Neural progenitor cell (in vitro differentiated cells): Measurements from ENCODE around the gene KLHDC8A. TPM values are rescaled to one million over a fixed set of nuclear protein-coding genes. Genes with fewer than 3 reads are reported as not detected.

Experiments used
- DNase-seq: peaks from one replicate; pipeline ENCODE4 v3.0.0-alpha.2; 2016; ENCODE audit warnings: low spot score
- H2AFZ ChIP-seq: fragments of 200-600 bp; sonication (generic); replicated peaks from 2 replicates; pipeline ENCODE4 v1.6.1; 2016; ENCODE audit warnings: antibody characterized with exemption
- H3F3A ChIP-seq: fragments of 200-600 bp; sonication (generic); 2 replicates; pipeline ENCODE4 v1.6.1; 2016; ENCODE audit warnings: antibody characterized with exemption, low read depth
- H3K27ac ChIP-seq: fragments of 200-600 bp; sonication (generic); 2 replicates; pipeline ENCODE4 v1.5.1; 2016; ENCODE audit warnings: mild to moderate bottlenecking
- H3K27me3 ChIP-seq: fragments of 200-600 bp; sonication (generic); 2 replicates; pipeline ENCODE4 v1.6.1; 2016; ENCODE audit warnings: mild to moderate bottlenecking, moderate library complexity
- H3K36me3 ChIP-seq: fragments of 200-600 bp; sonication (generic); 2 replicates; pipeline ENCODE4 v1.5.1; 2016
- H3K4me1 ChIP-seq: fragments of 200-600 bp; sonication (generic); 2 replicates; pipeline ENCODE4 v1.6.1; 2016; ENCODE audit warnings: mixed run types
- H3K4me2 ChIP-seq: fragments of 200-600 bp; sonication (generic); 2 replicates; pipeline ENCODE4 v1.6.1; 2016
- H3K4me3 ChIP-seq: fragments of 200-600 bp; sonication (generic); 2 replicates; pipeline ENCODE4 v1.5.1; 2016
- H3K79me2 ChIP-seq: fragments of 200-600 bp; sonication (generic); 2 replicates; pipeline ENCODE4 v1.6.1; 2016; ENCODE audit warnings: low read depth
- H3K9ac ChIP-seq: fragments of 200-600 bp; sonication (generic); 2 replicates; pipeline ENCODE4 v1.6.1; 2016
- H3K9me3 ChIP-seq: fragments of 200-600 bp; sonication (generic); 2 replicates; pipeline ENCODE4 v1.5.1; 2016; ENCODE audit warnings: low read depth
- H4K20me1 ChIP-seq: fragments of 200-600 bp; sonication (generic); 2 replicates; pipeline ENCODE4 v1.6.1; 2016; ENCODE audit warnings: low read depth
- H3K27ac Mint-ChIP-seq: 3 replicates; pipeline ENCODE4 v1.8.0; 2021; ENCODE audit warnings: mixed read lengths
- H3K27me3 Mint-ChIP-seq: 2 replicates; pipeline ENCODE4 v1.8.0; 2022; ENCODE audit warnings: low read depth, mild to moderate bottlenecking, inconsistent platforms, moderate library complexity, mixed read lengths; ENCODE audit not compliant: insufficient read depth
- H3K36me3 Mint-ChIP-seq: 3 replicates; pipeline ENCODE4 v1.8.0; 2021; ENCODE audit warnings: mixed read lengths
- H3K4me1 Mint-ChIP-seq: 3 replicates; pipeline ENCODE4 v1.8.0; 2021; ENCODE audit warnings: mixed read lengths
- H3K4me3 Mint-ChIP-seq: 3 replicates; pipeline ENCODE4 v1.8.0; 2021; ENCODE audit warnings: mild to moderate bottlenecking, moderate library complexity, mixed read lengths
- H3K9me3 Mint-ChIP-seq: 3 replicates; pipeline ENCODE4 v1.8.0; 2020; ENCODE audit warnings: mixed read lengths
- CTCF ChIP-seq: fragments of 200-600 bp; sonication (generic); IDR thresholded peaks from 2 replicates; pipeline ENCODE4 v1.5.1; 2017; ENCODE audit warnings: antibody characterized with exemption, mild to moderate bottlenecking
- EZH2 ChIP-seq: fragments of 200-600 bp; sonication (generic); IDR thresholded peaks from 2 replicates; pipeline ENCODE4 v1.6.1; 2017; ENCODE audit warnings: antibody characterized with exemption, mild to moderate bottlenecking, moderate library complexity
- EZH2phosphoT487 ChIP-seq: fragments of 200-600 bp; sonication (generic); IDR thresholded peaks from 2 replicates; pipeline ENCODE4 v1.6.1; 2017; ENCODE audit warnings: antibody characterized with exemption
- total RNA-seq: library from RNA; depleted of rRNA; stranded (reverse); fragments of >200 nt; gene quantifications from 2 replicates; pipeline ENCODE4 v1.2.3, GENCODE V29; 2015; ENCODE audit warnings: low replicate concordance

Gene KLHDC8A
- total RNA-seq, 1 donor from 2014 or later: 9.7 TPM

GRCh38 chr1:205342986-205343385 lies 13.7 kb downstream of the KLHDC8A start:
- H3K9me3 Mint-ChIP-seq: peaks cover 7% of the 10 kb centered on the region
- Histone ChIP-seq H3K79me2 (no peaks in the 10 kb centered on the region), H2AFZ (no peak overlapping the region), H3F3A (peaks cover 24% of the 10 kb centered on the region), H3K9me3 (no peaks in the 10 kb centered on the region), H4K20me1 (peaks cover 9% of the 10 kb centered on the region), H3K27ac (no peak overlapping the region), H3K36me3 (no peaks in the 10 kb centered on the region), H3K9ac (no peak overlapping the region), H3K4me2 (peak overlapping the region; percentile 97), H3K4me1 (peaks cover 15% of the 10 kb centered on the region), H3K27me3 (peaks cover 53% of the 10 kb centered on the region), H3K4me3 (peak overlapping the region; percentile 61)
- no peak for DNase-seq
- H3K27ac Mint-ChIP-seq: no peak overlapping the region
- H3K4me1 Mint-ChIP-seq: peaks cover 33% of the 10 kb centered on the region
- TF ChIP-seq EZH2 (no peak), CTCF (no peak), EZH2phosphoT487 (no peak)
- H3K27me3 Mint-ChIP-seq: peaks cover 21% of the 10 kb centered on the region
- peaks cover 12% of the 10 kb centered on the region for H3K36me3 Mint-ChIP-seq
- peak overlapping the region; percentile 79 for H3K4me3 Mint-ChIP-seq

- H3K9me3 Mint-ChIP-seq: peaks cover 7% of the 10 kb centered on the region
Observed at GRCh38 chr1:205340676-205341075, 16.0 kb downstream of the KLHDC8A start.

GRCh38 chr1:205339717-205340116 lies 17.0 kb downstream of the KLHDC8A start:
- Histone ChIP-seq H3K27ac (no peak overlapping the region), H3K4me3 (no peak overlapping the region), H3K9me3 (no peaks in the 10 kb centered on the region), H3K9ac (no peak overlapping the region), H3F3A (peaks cover 10% of the 10 kb centered on the region), H3K4me1 (peaks cover 15% of the 10 kb centered on the region), H2AFZ (no peak overlapping the region), H4K20me1 (peaks cover 7% of the 10 kb centered on the region), H3K4me2 (no peak overlapping the region), H3K79me2 (no peaks in the 10 kb centered on the region), H3K36me3 (no peaks in the 10 kb centered on the region), H3K27me3 (peaks cover 30% of the 10 kb centered on the region)
- peaks cover 27% of the 10 kb centered on the region for H3K4me1 Mint-ChIP-seq
- H3K27ac Mint-ChIP-seq: no peak overlapping the region
- TF ChIP-seq EZH2phosphoT487 (no peak), CTCF (no peak), EZH2 (no peak)
- peaks cover 21% of the 10 kb centered on the region for H3K27me3 Mint-ChIP-seq
- peaks cover 7% of the 10 kb centered on the region for H3K9me3 Mint-ChIP-seq
- peaks cover 13% of the 10 kb centered on the region for H3K36me3 Mint-ChIP-seq
- no peak overlapping the region for H3K4me3 Mint-ChIP-seq
- no peak for DNase-seq

More at GRCh38 chr1:205340676-205341075, 16.0 kb downstream of the KLHDC8A start:
- H3K4me1 Mint-ChIP-seq: peaks cover 30% of the 10 kb centered on the region
- no peak overlapping the region for H2AFZ ChIP-seq
- peaks cover 13% of the 10 kb centered on the region for H3K36me3 Mint-ChIP-seq
- no peak overlapping the region for H3K4me3 ChIP-seq
- TF ChIP-seq EZH2: no peak
- TF ChIP-seq CTCF: no peak
- no peak for TF ChIP-seq EZH2phosphoT487
- H3K79me2 ChIP-seq: no peaks in the 10 kb centered on the region
- no peak overlapping the region for H3K27ac Mint-ChIP-seq
- H3K36me3 ChIP-seq: no peaks in the 10 kb centered on the region
- no peak overlapping the region for H3K9ac ChIP-seq
- peaks cover 15% of the 10 kb centered on the region for H3K4me1 ChIP-seq
- H3K4me3 Mint-ChIP-seq: no peak overlapping the region
- H3F3A ChIP-seq: peaks cover 10% of the 10 kb centered on the region
- peaks cover 40% of the 10 kb centered on the region for H3K27me3 ChIP-seq
- no peak overlapping the region for H3K27ac ChIP-seq
- peaks cover 21% of the 10 kb centered on the region for H3K27me3 Mint-ChIP-seq
- no peak overlapping the region for H3K4me2 ChIP-seq
- DNase-seq: no peak
- no peaks in the 10 kb centered on the region for H3K9me3 ChIP-seq
- H4K20me1 ChIP-seq: peaks cover 9% of the 10 kb centered on the region
